GM20000 (cell line): ENCODE data around the gene CLDN10.

ENCODE experiments used
- DNase-seq: peaks from one replicate; pipeline ENCODE4 v3.0.0; 2012; ENCODE audit warnings: low spot score
- TF ChIP-seq, protein P1 (sequence below): IDR thresholded peaks from 2 replicates; pipeline ENCODE4 v1.5.1; 2012; ENCODE audit warnings: mild to moderate bottlenecking, control low read depth; ENCODE audit errors: extremely low read depth, missing control alignments

The CLDN10 gene

GRCh38 chr13:95601906-95602305 lies 49.4 kb downstream of the CLDN10 start:
- no peak for DNase-seq
- TF ChIP-seq, protein P1, sequence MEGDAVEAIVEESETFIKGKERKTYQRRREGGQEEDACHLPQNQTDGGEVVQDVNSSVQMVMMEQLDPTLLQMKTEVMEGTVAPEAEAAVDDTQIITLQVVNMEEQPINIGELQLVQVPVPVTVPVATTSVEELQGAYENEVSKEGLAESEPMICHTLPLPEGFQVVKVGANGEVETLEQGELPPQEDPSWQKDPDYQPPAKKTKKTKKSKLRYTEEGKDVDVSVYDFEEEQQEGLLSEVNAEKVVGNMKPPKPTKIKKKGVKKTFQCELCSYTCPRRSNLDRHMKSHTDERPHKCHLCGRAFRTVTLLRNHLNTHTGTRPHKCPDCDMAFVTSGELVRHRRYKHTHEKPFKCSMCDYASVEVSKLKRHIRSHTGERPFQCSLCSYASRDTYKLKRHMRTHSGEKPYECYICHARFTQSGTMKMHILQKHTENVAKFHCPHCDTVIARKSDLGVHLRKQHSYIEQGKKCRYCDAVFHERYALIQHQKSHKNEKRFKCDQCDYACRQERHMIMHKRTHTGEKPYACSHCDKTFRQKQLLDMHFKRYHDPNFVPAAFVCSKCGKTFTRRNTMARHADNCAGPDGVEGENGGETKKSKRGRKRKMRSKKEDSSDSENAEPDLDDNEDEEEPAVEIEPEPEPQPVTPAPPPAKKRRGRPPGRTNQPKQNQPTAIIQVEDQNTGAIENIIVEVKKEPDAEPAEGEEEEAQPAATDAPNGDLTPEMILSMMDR: no peak

DNA sequence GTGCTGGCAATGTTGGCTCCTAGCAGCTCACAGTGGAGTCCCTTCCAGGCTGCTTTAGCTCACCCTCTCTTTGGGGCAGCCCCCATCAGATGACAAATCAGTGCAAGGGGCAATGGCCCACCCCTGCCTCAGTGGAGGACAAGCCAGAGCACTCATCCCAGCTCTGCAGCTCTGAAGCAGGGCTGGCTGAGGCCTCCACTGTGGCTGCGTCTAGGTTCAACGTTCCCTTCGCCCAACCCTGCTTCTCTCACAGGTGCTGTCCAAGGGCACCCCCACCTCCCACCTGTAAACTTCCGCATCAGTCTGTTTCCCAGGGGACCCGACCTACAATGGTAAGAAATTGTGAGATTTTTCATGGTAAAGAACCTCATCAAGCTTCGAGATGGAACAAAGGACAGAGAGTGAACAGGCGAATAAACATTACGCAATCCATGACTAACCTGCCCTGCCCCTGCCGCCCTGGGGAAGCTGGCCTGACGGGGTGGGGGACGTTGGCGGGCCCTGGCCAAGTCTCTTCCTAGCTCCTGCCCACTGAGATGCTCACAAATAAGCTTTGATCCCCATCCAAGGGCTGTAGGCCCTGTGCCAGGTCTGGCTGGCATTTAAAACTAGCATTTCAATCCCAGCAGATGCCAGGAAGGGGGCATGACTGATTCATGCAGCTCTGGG lies 51.5 kb downstream of the CLDN10 start:
- TF ChIP-seq, protein P1: no peak
- DNase-seq: no peak

DNA sequence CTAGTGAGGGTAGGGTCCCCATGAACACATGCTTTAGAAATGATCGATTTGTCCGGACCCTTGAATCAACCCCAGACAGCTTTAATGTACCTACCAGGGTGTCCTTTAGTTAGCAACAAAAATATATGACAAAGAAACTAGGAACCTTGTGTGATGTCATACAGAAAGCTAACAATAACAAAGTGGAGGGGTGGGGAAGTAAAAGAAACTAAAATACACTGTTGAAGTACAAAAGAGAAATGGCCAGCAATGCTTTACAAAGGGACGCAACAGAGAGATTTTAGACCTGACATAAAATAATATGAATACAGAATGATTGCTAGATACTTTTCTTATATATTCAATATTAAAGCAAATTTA lies 52.0 kb downstream of the CLDN10 start:
- no peak for DNase-seq
- TF ChIP-seq, protein P1: no peak

DNA sequence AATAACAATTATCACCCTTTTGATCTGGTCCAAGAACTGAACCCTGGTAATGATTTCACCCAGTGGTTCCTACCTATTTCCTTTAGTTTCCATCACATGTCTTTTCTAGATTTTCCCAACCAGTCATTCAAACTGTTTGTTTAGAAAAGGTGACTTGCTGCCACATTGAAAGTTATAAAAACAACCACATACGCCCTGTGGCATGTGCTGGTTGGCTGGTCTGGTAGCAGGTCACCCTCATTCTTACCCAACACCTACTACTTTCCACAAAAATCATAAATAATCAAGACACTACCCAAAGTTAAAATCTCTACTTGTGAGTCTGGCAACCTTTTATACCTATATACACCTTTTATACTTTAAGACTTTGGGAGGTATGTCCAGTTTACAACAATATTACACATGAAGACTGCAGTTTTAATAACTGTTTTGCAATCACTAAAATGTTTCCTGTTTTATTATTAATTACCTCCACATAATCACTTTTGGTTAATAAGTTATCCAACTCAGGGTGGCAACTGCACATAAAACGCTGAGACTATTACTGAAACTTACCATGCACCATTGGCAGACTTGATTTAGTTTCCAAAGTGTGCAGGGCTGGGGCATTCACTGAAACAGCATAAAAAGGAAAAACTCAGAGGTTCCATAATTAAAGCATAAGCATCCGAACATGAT lies 53.1 kb downstream of the CLDN10 start:
- DNase-seq: no peak
- TF ChIP-seq, protein P1: no peak

DNA sequence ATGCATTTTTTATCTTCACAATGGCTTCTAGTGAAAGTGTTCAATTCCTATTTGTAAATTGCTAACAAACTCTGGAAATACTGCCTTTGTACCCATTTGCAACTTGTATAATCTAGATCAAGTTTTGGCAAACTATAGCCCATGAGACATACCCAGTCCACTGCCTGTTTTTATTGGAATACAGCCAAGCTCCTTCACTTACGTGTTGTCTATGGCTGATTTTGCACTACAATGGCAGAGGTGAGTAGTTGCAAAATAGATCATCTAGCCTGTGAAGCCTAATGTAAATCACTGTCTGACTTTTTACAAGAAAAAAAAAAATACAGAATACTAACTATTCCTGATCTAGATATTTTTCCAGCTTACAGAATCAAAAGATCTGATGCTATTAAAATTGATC lies 54.8 kb downstream of the CLDN10 start:
- TF ChIP-seq, protein P1: no peak
- no peak for DNase-seq

GRCh38 chr13:95608640-95609323 lies 56.3 kb downstream of the CLDN10 start:
- TF ChIP-seq, protein P1: no peak

DNA sequence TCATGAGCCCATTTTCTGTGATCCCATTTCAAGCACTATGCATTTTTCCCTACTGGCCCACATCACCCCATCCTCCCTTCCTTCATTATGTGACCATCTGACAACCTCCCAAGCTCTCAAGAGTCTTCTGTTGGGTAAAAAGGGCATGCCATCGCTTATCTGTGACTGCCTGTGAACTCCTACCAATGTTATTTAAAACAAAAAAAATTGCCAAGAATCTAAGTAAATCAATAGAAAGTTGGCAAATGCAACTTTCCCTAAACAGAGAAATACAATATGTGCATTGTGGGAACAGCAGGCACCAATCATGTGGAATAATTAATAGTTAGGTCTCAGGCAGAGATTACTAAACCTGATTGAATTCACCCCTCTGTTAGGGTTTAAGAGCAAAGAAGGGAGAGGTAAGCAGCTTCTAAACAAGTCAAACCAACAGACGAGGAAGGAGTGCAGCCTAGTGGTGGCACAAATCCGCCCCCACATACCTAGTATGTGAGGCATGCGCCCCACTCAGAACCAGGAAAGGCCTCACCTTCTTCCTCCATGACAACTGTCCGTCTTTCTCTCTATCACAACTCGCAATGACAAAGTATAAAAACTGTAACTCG lies 62.2 kb downstream of the CLDN10 start:
- DNase-seq: no peak
- TF ChIP-seq, protein P1: no peak

More at GRCh38 chr13:95608640-95609323, 56.3 kb downstream of the CLDN10 start:
- DNase-seq: no peak
